ENCODE data around the gene MAD1L1. TPM values are rescaled to one million over a fixed set of nuclear protein-coding genes. Genes with fewer than 3 reads are reported as not detected.

The MAD1L1 gene
- total RNA-seq, 1 experiment from 2014 or later = 43.8 TPM

DNA sequence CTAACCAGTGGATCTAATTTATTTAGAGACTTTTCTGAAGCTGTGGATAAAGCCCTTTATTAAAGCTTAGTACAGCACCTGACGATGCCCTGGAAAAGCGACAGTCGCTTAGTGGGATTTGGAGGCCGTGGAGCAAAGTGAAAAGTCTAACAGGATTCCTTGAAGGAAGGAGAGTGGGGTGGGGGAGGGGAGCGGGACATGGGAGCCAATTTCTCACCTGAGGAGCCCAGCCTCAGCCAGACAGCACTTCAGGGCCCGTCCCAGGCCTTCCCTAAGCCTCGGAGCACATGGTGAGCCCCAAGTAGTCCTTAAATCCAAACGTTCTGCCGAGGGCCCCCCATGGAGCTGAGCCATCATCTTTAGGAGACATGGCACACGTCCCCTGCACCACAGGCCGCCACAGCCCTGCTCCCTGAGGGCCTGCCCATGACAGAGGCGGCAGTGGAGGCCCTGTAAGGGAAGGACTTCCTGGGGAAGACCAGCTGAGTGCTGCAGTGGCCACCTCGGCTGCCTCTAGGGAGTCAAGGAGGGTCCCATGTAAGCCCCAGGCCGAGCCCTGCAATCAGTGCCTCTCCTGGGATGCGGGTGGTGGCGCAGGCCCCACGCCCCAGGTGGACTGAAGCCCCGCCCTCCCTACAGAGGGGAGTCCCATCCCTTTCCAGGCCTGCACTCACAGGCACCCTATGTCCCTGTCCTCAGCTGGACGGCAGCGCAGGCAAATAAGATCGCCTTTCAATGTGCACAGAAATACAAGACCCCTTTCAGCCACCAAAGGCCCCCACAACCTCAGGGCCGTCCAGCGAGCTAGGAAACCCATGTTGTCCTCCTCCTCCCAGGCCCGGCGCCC lies 187.0 kb downstream of the MAD1L1 start (continued):
- no peak for TF ChIP-seq PRRX2 (CRISPR knock-in tag; IDR thresholded peaks at IDR 0.05)
- no peak for TF ChIP-seq ZNF219 (CRISPR knock-in tag; IDR thresholded peaks at IDR 0.05; ENCODE audit: borderline replicate concordance)
- TF ChIP-seq ELF4 (CRISPR knock-in tag; IDR thresholded peaks at IDR 0.05; ENCODE audit: low read depth) = no peak
- no peak for TF ChIP-seq ZNF263 (CRISPR knock-in tag; IDR thresholded peaks at IDR 0.05; ENCODE audit: low read depth)

DNA sequence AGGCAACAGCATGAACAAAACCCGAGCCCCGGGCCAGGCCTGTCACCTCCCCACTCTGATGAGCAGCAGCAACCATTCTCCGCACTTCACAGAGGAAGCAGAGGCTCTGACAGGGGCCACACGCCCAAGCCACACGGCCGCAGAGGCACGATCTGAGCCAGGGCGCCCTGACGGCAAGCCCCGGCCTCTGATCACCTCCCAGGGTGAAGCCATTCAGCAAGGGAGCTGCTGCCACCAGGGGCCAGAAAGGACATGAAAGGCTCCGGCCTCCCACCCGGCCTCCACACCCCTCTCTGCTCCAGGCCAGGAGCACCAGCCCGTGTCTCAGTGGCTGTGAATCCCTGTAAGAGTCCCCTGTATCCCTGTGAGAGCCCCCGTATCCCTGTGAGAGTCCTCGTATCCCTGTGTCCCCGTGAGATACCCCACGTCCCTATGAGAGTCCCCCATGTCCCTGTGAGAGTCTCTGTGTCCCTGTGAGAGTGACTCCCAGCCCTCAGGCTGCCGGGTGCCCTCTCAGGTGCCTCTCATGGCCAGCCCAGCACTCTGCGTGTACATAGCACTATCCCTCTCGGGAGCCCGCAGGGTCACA lies 187.8 kb downstream of the MAD1L1 start:
- DNase-seq (ENCODE audit: low spot score) = peak; percentile 7
- ChIA-PET CTCF (interaction anchor here (0.7 kb wide), 1 partner anchor 776 kb away, joined by 3 read pairs; no protein-coding TSS in a partner anchor), POLR2A (interaction anchor here (0.5 kb wide), 1 partner anchor 1091 kb away, joined by 3 read pairs; no protein-coding TSS in a partner anchor)
- Mint-ChIP-seq H3K9me3 (peaks cover 11% of the 10 kb centered on the region), H3K36me3 (peaks cover 18% of the 10 kb centered on the region), H3K27ac (peak overlapping the region; percentile 84; the same call in 1 of the 2 replicates), H3K4me3 (no peak overlapping the region), H3K4me1 (peaks cover 22% of the 10 kb centered on the region), H3K27me3 (ENCODE audit: low read depth) (no peaks in the 10 kb centered on the region)
- TF ChIP-seq IRF2 (CRISPR knock-in tag; IDR thresholded peaks at IDR 0.05; ENCODE audit: borderline replicate concordance, low read depth) (no peak), NFE2L1 (CRISPR knock-in tag; IDR thresholded peaks at IDR 0.05) (no peak), ZNF219 (CRISPR knock-in tag; IDR thresholded peaks at IDR 0.05; ENCODE audit: borderline replicate concordance) (no peak), JAZF1 (CRISPR knock-in tag; IDR thresholded peaks at IDR 0.05) (no peak), CREM (CRISPR knock-in tag; IDR thresholded peaks at IDR 0.05) (no peak), NFYB (CRISPR knock-in tag; conservative IDR thresholded peaks at IDR 0.05; ENCODE audit: low read depth) (no peak)
- TF ChIP-seq, protein P1, sequence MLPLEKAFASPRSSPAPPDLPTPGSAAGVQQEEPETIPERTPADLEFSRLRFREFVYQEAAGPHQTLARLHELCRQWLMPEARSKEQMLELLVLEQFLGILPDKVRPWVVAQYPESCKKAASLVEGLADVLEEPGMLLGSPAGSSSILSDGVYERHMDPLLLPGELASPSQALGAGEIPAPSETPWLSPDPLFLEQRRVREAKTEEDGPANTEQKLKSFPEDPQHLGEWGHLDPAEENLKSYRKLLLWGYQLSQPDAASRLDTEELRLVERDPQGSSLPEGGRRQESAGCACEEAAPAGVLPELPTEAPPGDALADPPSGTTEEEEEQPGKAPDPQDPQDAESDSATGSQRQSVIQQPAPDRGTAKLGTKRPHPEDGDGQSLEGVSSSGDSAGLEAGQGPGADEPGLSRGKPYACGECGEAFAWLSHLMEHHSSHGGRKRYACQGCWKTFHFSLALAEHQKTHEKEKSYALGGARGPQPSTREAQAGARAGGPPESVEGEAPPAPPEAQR (CRISPR knock-in tag; IDR thresholded peaks at IDR 0.05) = no peak
- TF ChIP-seq, protein P2, sequence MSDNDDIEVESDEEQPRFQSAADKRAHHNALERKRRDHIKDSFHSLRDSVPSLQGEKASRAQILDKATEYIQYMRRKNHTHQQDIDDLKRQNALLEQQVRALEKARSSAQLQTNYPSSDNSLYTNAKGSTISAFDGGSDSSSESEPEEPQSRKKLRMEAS (CRISPR knock-in tag; IDR thresholded peaks at IDR 0.05) = no peak
- TF ChIP-seq, protein P3, sequence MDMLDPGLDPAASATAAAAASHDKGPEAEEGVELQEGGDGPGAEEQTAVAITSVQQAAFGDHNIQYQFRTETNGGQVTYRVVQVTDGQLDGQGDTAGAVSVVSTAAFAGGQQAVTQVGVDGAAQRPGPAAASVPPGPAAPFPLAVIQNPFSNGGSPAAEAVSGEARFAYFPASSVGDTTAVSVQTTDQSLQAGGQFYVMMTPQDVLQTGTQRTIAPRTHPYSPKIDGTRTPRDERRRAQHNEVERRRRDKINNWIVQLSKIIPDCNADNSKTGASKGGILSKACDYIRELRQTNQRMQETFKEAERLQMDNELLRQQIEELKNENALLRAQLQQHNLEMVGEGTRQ (CRISPR knock-in tag; IDR thresholded peaks at IDR 0.05) = no peak
- TF ChIP-seq, protein P4, sequence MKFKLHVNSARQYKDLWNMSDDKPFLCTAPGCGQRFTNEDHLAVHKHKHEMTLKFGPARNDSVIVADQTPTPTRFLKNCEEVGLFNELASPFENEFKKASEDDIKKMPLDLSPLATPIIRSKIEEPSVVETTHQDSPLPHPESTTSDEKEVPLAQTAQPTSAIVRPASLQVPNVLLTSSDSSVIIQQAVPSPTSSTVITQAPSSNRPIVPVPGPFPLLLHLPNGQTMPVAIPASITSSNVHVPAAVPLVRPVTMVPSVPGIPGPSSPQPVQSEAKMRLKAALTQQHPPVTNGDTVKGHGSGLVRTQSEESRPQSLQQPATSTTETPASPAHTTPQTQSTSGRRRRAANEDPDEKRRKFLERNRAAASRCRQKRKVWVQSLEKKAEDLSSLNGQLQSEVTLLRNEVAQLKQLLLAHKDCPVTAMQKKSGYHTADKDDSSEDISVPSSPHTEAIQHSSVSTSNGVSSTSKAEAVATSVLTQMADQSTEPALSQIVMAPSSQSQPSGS (CRISPR knock-in tag; IDR thresholded peaks at IDR 0.05; ENCODE audit: borderline replicate concordance, low read depth) = no peak
- no peak for ATAC-seq

DNA sequence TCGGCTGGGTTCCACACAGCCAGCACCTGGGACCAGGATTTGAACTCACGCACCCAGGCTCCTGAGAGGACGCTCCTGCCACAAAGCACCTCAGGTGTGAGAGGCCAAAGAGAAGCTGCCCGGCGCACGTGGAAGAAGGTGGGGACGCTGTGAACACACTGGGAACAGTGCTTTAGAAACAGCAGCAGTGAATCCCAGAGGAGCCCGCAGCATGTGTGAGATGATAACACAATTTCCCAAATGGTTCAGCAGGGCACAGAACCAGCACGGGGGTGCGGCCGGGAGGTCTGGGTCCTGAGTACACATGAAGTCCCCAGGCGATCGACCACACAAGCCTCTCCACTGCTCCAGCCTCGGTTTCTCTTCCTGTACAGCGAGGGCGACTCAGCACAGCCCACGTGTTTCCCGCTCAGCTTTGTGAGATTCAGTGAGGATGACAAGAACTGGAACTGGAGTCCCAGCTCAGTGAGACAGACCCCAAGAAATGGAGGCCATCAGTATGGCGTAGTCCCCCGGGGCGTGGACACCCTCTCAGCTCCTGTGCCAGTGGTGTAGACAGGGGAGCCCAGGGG lies 188.3 kb downstream of the MAD1L1 start:
- ChIA-PET POLR2A (interaction anchor here (0.5 kb wide), 1 partner anchor 1091 kb away, joined by 3 read pairs; no protein-coding TSS in a partner anchor), CTCF (interaction anchor here (1.0 kb wide), 1 partner anchor 250 kb away, joined by 3 read pairs; no protein-coding TSS in a partner anchor)
- peaks cover 22% of the 10 kb centered on the region for H3K4me1 Mint-ChIP-seq
- peaks cover 18% of the 10 kb centered on the region for H3K36me3 Mint-ChIP-seq
- H3K9me3 Mint-ChIP-seq = peaks cover 11% of the 10 kb centered on the region
- H3K4me3 Mint-ChIP-seq = no peak overlapping the region
- ATAC-seq (no peak), DNase-seq (ENCODE audit: low spot score) (peak; percentile 6)
- H3K27ac Mint-ChIP-seq = peak overlapping the region; percentile 90
- no peaks in the 10 kb centered on the region for H3K27me3 Mint-ChIP-seq (ENCODE audit: low read depth)
- TF ChIP-seq, protein P5, sequence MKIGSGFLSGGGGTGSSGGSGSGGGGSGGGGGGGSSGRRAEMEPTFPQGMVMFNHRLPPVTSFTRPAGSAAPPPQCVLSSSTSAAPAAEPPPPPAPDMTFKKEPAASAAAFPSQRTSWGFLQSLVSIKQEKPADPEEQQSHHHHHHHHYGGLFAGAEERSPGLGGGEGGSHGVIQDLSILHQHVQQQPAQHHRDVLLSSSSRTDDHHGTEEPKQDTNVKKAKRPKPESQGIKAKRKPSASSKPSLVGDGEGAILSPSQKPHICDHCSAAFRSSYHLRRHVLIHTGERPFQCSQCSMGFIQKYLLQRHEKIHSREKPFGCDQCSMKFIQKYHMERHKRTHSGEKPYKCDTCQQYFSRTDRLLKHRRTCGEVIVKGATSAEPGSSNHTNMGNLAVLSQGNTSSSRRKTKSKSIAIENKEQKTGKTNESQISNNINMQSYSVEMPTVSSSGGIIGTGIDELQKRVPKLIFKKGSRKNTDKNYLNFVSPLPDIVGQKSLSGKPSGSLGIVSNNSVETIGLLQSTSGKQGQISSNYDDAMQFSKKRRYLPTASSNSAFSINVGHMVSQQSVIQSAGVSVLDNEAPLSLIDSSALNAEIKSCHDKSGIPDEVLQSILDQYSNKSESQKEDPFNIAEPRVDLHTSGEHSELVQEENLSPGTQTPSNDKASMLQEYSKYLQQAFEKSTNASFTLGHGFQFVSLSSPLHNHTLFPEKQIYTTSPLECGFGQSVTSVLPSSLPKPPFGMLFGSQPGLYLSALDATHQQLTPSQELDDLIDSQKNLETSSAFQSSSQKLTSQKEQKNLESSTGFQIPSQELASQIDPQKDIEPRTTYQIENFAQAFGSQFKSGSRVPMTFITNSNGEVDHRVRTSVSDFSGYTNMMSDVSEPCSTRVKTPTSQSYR (CRISPR knock-in tag; IDR thresholded peaks at IDR 0.05) = no peak
- TF ChIP-seq, protein P6, sequence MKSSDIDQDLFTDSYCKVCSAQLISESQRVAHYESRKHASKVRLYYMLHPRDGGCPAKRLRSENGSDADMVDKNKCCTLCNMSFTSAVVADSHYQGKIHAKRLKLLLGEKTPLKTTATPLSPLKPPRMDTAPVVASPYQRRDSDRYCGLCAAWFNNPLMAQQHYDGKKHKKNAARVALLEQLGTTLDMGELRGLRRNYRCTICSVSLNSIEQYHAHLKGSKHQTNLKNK (CRISPR knock-in tag; IDR thresholded peaks at IDR 0.05) = no peak
- TF ChIP-seq, protein P7, sequence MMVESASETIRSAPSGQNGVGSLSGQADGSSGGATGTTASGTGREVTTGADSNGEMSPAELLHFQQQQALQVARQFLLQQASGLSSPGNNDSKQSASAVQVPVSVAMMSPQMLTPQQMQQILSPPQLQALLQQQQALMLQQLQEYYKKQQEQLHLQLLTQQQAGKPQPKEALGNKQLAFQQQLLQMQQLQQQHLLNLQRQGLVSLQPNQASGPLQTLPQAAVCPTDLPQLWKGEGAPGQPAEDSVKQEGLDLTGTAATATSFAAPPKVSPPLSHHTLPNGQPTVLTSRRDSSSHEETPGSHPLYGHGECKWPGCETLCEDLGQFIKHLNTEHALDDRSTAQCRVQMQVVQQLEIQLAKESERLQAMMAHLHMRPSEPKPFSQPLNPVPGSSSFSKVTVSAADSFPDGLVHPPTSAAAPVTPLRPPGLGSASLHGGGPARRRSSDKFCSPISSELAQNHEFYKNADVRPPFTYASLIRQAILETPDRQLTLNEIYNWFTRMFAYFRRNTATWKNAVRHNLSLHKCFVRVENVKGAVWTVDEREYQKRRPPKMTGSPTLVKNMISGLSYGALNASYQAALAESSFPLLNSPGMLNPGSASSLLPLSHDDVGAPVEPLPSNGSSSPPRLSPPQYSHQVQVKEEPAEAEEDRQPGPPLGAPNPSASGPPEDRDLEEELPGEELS (CRISPR knock-in tag; IDR thresholded peaks at IDR 0.05) = no peak
- TF ChIP-seq NR2C2 (CRISPR knock-in tag; IDR thresholded peaks at IDR 0.05) (no peak), ATF1 (CRISPR knock-in tag; IDR thresholded peaks at IDR 0.05) (no peak), ZNF396 (CRISPR knock-in tag; IDR thresholded peaks at IDR 0.05; ENCODE audit: borderline replicate concordance) (no peak)
- TF ChIP-seq, protein P8, sequence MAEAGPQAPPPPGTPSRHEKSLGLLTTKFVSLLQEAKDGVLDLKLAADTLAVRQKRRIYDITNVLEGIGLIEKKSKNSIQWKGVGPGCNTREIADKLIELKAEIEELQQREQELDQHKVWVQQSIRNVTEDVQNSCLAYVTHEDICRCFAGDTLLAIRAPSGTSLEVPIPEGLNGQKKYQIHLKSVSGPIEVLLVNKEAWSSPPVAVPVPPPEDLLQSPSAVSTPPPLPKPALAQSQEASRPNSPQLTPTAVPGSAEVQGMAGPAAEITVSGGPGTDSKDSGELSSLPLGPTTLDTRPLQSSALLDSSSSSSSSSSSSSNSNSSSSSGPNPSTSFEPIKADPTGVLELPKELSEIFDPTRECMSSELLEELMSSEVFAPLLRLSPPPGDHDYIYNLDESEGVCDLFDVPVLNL (CRISPR knock-in tag; IDR thresholded peaks at IDR 0.05; ENCODE audit: borderline replicate concordance, low read depth) = no peak
